ENCODE results near the gene NUDT1.

NUDT1 gene

DNA sequence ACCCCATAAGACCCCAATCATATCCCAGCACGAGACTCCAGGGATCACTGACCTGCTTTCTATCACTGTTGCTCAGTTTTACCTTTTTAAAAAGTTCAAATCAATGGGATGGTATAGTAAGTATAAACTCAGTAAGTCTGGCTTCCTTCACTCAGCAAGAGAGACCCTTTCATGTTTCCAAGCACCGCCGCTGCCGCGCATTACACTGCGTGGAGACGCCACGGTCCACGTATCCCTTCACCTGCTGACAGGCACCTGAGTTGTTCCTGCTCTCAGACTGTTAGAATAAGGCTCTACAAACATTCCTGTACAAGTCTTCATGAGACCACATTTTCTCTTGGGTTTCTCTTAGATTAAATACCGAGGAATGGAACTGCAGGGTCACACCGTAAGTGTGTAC, 37.6 kb upstream of the NUDT1 start:
- DNase-seq (ENCODE audit: insufficient read length, low spot score) (no peak), FAIRE-seq (no peak)

DNA sequence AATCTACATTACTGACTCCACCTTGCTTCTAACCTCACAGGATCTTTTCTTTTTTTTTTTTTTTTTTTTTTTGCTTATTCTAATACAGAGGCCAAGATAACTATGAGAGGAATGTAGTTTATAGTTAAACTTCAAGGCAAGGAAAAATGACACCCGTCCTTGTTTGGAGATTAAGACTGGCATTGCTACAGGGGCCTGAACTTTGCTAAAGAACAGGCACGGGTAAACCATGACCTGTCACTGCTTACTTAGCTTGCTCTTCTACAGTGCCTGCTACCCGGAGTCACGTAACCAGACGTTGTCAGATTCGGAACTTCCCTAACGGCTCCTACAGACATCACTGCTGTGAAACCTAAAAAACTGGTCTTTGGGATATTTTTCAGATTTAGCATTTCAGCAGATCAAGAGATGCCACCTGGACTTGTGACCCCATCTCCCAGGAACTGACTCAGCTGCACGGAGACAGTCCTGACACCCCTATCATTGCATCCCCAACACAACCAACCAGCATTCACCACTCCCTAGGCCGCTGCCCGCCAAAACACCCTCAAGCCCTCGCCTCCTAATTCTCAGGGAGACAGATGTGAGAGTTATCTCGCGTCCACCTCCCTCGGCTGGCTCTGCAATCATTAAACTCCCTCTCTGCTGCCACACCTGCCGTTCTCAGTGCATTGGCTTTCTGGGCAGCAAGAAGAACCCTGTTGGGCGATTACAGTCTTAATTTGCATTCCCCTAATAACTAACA, 36.8 kb upstream of the NUDT1 start:
- FAIRE-seq (no peak), DNase-seq (ENCODE audit: insufficient read length, low spot score) (no peak)

DNA sequence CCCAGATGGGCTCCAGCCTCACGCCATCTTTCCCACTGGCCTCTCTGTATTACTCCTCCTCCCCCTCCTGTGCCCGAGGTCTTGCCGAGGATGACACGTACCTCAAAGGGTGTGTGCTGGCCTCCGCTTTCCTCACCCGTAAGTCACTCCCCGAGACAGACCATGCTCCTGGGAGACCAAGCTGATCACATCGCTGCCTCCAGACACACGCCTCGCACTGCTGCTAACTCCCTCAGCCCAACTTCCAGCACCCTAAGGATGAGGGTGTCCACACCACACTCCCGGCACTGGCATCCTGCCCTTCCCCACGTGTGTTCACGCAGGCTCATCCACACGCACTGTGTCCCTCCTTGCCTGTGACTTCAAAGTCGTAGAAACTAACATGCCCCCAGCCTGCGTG, 33.3 kb upstream of the NUDT1 start:
- peak; percentile 95 for FAIRE-seq
- no peak for DNase-seq (ENCODE audit: insufficient read length, low spot score)

DNA sequence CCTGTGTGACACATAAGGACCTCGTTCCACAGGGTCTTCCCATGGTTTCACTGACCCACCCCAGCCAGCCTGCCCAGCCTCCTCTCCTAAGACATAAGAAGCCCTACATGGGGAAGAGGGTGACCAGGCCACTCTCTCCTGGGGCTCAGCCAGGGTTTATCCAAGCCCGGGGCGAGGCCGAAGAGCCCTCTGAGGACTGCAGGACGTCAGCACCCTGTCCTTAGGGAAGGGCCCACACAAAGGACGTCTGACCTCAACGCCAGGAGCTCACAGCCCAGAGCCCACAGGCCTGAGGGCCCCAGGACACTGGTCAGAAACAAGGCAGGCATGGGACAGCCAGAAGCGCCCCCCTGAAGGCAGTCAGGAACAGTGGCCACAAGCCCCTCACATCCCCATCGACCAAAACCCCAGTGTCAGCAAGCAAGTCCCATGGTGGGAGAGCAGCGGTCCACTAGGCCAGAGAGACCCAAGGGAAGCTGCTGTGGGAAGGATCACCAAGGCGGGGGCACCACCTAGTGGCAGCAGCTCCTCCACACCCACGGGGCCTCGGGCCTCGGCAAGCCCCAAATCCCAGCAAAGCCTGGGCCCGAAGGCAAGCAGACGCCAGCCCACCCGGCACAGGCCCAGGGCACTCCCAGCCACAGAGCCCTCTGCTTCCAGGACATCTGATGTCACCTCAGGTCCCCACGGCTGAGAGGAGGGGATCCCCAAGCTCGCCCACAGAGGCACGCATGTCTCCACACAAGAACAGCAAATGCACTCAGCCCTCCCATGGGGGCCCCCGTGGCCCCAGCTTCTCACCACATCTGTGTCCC, 32.7 kb upstream of the NUDT1 start:
- DNase-seq (ENCODE audit: insufficient read length, low spot score) (peak; percentile 85), FAIRE-seq (peak; percentile 31)

DNA sequence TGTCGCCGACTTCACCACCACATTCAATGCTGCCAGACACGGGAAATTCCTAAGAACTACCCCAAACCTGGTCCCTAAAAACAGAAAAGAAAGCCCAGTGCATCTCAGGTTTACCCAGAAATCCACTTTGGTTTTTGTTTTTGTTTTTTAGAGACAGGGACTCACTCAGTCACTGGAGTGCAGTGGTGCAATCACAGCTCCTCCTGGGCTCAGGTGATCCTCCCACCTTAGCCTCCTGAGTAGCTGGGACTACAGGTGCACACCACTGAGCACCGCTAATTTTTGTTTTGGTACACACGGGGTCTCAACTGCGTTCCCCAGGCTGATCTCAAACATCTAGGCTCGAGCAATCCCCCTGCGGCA, 32.1 kb upstream of the NUDT1 start:
- no peak for DNase-seq (ENCODE audit: insufficient read length, low spot score)
- FAIRE-seq: no peak

DNA sequence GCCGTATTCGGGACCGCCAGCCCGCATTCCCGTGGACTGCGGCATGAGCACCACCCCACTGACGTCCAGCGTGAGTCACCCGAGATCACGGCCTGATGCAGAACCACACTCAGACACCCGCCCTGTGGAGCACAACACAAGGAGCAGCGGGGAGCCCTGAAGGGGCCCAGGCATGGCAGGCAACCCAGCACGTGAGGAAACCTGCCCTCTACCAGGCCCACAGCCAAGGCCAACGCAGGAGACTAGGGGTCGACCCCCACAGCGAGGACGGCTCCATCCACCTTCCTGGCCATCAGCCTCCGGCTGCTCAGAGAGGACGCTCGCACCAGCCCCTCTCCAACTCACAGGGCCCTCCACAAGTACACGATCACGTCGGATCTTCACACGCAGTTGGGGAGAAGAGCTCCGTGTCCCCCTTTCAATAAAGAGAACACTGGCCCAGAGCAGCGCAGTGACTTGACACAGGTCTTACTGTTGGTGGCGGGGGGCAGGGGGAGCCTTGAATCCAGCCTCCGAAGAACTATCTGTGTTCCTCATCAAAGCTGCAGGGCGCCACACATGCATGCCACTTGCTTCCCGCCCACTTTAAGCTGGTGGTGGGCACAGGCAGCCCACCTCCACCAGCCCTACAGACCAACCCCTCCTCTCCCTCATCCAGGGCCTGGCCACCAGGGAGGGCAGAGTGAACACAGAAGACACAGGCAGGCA, 31.3 kb upstream of the NUDT1 start:
- DNase-seq (ENCODE audit: insufficient read length, low spot score) (no peak), FAIRE-seq (no peak)

DNA sequence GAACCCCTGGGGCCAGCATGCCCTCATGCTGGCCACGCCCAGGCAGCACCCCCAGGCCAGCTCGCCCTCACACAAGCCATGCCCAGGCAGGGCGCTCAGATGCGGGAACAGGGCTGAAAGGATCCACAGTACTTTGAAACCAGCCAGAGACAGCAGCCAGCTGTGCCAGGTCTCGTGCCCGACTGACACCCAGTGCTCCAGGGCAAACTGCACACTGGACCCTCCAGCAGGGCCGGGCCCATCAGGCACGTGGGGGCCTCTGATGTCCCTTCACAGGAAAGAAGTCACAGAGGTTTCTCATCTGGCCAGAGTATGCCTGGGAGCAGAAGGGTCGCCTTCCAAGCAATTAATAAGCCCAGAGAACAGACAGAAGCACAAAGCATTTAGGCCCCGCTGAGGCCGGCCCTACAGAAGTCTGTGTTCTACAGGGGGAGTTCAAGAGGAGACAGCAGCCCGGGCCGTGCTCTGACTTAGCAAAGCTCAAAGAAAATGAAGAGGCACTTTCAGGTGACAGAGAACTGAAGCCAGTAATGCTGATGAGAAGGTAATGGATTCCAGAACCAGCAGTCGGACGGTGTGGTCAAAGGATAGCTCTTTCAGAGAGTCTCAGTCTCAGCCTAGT, 30.7 kb upstream of the NUDT1 start:
- no peak for FAIRE-seq
- no peak for DNase-seq (ENCODE audit: insufficient read length, low spot score)

DNA sequence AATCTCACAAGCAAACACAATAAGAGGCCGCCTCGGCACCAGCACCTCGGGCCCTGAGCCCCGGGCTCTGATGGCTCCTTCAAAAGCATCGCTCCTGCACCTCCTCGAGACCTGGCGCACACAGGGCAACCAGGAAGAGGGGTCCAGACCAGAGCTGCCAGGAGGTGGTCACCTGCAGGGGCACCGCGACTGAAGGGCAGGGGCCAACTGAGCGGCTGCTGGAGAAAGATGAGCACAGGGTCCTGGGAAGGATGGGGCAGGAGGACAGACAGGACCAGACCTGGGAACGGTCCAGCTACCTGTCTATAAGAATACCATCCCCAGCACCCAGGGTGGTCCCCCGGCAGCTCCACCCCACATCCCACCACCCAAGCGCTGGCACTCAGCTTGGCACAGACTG, 30.1 kb upstream of the NUDT1 start:
- no peak for FAIRE-seq
- no peak for DNase-seq (ENCODE audit: insufficient read length, low spot score)

GRCh38 chr7:2212906-2213305, 29.1 kb upstream of the NUDT1 start:
- no peak for FAIRE-seq
- DNase-seq (ENCODE audit: insufficient read length, low spot score): no peak

DNA sequence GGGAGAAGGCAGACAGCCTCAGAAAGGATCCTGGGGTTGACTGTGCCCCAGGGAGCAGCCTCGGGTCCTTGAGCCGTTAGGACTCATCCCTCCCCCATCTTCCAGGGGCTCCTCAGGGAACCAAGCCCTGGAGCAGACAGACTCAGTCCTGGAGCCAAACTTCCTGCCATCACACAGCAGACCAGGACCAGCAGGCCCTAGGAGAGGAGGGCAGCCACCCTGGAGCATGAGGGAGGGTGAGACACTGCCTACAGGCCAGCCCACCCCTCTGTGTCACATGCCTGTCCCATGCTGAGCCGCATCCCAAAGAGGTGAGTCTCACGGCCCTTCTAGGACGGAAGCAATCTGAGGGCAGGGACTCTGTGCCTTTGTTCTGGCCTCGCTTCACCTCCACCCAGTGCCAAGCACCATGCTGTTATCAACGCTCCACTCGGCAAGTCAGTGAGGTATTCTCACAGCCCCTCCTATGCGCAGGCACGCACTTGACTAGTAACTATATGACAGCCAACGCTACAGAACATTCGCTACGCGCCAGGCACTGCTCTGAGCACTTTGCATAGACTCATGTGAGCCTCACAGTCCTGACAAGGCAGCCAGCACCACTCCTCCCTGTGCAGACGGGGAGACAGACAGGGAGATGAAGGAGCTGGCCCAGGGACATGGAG, 28.3 kb upstream of the NUDT1 start:
- FAIRE-seq (peak; percentile 77), DNase-seq (ENCODE audit: insufficient read length, low spot score) (no peak)

GRCh38 chr7:2214636-2215035, 27.4 kb upstream of the NUDT1 start:
- FAIRE-seq: no peak
- DNase-seq (ENCODE audit: insufficient read length, low spot score): no peak

DNA sequence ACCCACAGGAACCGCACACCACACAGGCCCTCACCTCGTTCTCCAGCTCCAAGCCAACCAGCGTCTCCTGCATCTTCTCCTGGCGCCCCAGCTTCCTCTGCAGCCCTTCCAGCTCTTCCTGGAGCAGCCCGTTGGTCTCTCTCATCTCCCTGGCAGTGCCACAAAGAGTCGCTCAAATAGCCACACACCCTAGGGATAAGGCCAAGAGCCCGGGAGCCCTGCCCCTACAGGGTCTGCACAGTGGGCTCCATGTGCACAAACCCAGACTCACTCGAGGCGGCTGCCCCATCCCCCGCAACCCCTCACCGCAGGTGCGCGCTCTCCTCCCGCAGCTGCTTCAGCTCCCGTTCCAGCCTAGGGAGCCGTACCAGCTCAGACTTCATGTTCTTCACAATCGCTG, 26.2 kb upstream of the NUDT1 start:
- DNase-seq (ENCODE audit: insufficient read length, low spot score) (no peak), FAIRE-seq (no peak)

GRCh38 chr7:2217206-2217605, 24.8 kb upstream of the NUDT1 start:
- DNase-seq (ENCODE audit: insufficient read length, low spot score): no peak
- no peak for FAIRE-seq

- DNase-seq (ENCODE audit: insufficient read length, low spot score) (no peak), FAIRE-seq (no peak)
Measured at GRCh38 chr7:2217716-2218443, 24.1 kb upstream of the NUDT1 start.

DNA sequence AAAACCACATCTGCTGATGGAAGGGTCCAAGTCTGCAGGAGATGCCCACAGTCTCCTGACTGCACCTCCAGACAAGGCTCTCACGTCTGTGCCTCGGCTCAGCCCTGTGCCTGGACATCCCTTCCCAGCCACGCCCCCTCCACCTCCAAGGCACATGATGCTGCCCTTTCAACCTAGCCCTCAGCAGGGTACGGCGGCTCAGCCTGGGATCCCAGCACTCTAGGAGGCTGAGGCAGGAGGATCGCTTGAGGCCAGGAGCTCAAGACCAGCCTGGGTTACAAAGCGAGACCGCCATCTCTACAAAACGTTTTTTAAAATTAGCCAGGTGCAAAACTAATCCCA, 23.6 kb upstream of the NUDT1 start:
- FAIRE-seq (no peak), DNase-seq (ENCODE audit: insufficient read length, low spot score) (no peak)

DNA sequence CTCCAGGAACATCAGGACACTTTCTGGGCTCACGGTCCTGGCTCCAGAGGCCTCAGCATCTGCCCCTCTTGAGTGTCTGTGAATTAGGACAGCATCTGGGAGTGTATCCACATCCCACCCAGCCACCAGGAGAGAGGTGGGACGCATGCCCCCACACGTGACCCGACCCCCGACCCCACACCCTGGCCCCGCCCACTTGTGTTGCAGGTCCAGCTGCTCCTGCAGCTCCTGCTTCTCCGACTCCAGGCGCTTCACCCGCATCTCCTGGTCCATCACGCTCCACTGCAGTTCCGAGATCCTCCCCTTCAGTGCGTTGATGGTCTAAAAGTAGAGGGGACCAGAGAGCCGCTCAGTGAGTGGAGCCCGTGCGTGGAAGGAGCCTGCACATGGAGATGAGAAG, 22.9 kb upstream of the NUDT1 start:
- DNase-seq (ENCODE audit: insufficient read length, low spot score) (no peak), FAIRE-seq (no peak)

DNA sequence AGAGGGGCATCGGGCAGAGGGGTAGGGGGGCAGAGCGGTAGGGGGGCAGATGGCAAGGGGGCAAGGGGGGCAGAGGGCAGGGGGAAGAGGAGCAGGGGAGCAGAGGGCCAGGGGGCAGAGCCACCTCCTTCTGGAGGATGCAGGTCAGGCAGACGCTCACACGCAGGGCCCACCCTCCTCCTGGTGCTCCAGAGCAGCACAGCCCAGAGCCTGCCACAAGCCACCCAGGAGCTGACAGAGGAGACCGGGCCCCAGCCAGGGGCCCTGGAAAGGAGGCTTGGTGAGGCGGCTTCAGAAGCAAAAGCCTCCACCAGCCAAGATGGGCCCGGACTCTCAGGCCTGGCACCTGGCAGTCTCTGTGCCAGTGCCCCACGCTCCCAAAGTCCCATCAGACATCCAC, 22.4 kb upstream of the NUDT1 start:
- FAIRE-seq: no peak

DNA sequence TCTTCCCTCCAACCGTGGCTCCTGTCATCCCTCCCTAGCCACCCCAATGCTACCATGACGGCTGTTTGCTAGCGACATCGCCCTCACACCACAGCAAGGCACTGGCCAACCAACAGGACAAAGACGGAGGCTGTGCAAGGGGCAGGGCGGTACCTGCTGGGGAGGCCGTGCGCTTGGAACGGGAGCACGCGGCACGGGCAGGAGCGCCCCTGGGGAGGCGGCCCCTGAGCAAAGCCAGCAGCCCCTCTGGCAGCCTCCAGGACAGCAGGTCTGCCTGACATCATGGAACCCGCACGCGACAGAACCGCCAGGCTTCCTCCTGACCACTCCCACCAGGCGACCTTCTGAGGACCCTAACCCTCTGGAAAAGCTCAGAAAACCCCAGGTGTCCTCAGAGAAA, 22.0 kb upstream of the NUDT1 start:
- FAIRE-seq (no peak), DNase-seq (ENCODE audit: insufficient read length, low spot score) (no peak)

More for the DNA sequence above, 22.4 kb upstream of the NUDT1 start:
- no peak for DNase-seq (ENCODE audit: insufficient read length, low spot score)

DNA sequence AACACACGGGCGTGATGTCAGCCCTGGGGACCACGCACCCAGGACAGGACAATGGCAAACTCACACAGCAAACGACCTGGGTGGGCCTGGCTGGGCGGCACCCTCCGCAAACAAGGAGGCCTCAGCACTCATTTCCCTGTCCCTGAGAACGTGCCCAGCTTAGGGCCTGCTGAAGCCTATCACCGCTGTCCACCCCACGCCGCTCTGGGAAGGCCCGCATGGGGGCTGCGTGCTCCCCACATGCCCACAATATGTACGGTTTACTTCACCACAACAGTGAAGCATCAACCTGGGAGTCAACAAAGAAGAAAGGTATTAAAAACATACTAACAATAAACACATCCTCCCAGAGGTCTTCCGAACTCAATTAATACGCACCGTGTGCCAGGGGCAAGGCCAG, 21.5 kb upstream of the NUDT1 start:
- FAIRE-seq: no peak
- no peak for DNase-seq (ENCODE audit: insufficient read length, low spot score)

DNA sequence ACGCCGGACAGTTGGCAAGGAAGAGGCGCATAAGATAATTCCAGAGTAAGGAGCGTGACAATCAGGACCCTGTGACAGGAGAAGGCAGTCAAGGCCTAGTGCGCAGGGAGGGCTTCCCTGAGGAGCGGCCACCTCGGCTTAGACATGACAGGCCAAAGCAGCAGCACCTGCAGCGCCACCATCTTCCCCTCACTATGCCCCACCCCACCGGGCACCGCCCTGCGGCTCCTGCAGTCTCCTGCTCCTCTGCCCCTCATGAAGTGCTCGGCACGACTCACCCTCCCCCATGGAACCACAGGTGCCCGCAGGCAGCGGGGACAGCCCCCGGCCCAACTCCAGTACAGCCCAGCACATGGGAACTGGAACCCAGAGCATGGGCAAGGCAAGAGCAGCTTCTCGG, 21.1 kb upstream of the NUDT1 start:
- FAIRE-seq: no peak
- no peak for DNase-seq (ENCODE audit: insufficient read length, low spot score)
